HG03571 (cell line): Measurements from ENCODE around the gene PDXP.
"Not testable (repeated sequence)": the region's sequence is repeated elsewhere in the genome, so short reads cannot be mapped to it uniquely, and the experiment has no call there.

ENCODE experiments used
- ATAC-seq: cut with Tn5 transposase; IDR thresholded peaks from one replicate; pipeline ENCODE4 v1.9.1; 2021; ENCODE audit not compliant: unreplicated experiment

Gene PDXP

GRCh38 chr22:37643225-37643847 is 15.2 kb upstream of the PDXP start:
- no peak for ATAC-seq

DNA sequence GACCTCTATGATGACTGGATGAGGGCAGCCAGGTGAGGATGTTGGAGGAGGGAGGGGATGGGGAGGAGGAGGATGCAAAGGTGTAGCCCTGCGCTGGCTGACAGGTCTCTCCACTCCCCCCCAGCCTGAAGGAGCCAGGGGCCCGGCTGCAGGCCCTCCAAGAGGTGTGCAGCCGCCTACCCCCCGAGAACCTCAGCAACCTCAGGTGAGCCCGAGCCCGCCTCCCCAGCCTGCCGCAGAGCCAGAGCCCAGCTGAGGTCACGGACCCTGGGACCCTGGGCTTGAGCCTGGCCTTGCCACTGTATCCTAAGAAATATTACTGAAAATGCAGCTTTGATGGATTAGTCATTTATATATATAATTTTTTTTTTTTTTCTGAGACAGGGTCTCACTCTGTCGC is 11.2 kb upstream of the PDXP start:
- ATAC-seq: no peak

- ATAC-seq: no peak
These were observed 10.6 kb upstream of the PDXP start for GRCh38 chr22:37647928-37648327.

- ATAC-seq: no peak
These were observed 7.9 kb upstream of the PDXP start for GRCh38 chr22:37650463-37651136.

- no peak for ATAC-seq
These were observed 3.8 kb upstream of the PDXP start for GRCh38 chr22:37654563-37655251.

- ATAC-seq: no peak
These were observed 3.3 kb upstream of the PDXP start for GRCh38 chr22:37655252-37655563.

DNA sequence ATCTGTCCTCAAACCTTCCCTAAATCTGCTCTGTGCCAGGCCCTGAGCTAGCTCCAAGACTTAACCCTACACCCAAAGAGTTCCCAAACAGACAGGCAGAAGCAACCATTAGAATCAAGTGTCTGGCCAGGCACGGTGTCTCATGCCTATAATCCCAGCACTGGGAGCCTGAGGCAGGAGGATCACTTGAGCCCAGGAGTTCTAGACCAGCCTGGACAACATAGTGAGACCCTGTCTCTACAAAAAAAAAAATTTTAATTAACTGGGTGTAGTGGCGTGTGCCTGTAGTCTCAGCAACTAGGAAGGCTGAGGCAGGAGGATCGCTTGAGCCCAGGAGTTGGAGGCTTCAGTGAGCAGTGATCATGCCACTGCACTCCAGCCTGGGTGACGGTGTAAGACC is 1.9 kb upstream of the PDXP start:
- ATAC-seq: not testable (repeated sequence)

DNA sequence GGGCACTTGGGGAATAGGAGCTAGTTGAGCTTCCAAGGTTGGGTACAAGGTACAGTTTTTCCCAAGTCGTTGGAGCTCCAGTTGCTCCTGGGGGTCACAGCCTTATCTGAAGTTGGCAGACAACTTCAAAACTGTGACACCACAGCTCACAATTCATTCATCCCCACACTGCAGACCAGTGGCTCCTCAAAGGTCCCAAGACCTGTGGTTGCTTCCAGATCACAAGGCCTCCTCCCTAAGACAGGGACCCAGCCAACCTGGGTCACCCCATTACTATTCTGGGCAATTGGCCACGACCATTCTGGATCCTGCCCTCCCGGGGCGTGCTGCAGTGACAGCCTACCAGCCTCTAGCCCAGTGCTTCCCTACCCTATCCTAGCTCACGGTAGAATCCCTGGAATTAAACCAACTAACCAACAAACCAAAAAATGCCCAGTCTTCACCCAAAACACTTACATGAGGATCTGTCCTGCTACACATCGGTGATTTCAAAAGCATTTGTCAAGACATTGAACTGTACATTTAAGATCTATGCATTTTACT is 862 bp upstream of the PDXP start:
- no peak for ATAC-seq

DNA sequence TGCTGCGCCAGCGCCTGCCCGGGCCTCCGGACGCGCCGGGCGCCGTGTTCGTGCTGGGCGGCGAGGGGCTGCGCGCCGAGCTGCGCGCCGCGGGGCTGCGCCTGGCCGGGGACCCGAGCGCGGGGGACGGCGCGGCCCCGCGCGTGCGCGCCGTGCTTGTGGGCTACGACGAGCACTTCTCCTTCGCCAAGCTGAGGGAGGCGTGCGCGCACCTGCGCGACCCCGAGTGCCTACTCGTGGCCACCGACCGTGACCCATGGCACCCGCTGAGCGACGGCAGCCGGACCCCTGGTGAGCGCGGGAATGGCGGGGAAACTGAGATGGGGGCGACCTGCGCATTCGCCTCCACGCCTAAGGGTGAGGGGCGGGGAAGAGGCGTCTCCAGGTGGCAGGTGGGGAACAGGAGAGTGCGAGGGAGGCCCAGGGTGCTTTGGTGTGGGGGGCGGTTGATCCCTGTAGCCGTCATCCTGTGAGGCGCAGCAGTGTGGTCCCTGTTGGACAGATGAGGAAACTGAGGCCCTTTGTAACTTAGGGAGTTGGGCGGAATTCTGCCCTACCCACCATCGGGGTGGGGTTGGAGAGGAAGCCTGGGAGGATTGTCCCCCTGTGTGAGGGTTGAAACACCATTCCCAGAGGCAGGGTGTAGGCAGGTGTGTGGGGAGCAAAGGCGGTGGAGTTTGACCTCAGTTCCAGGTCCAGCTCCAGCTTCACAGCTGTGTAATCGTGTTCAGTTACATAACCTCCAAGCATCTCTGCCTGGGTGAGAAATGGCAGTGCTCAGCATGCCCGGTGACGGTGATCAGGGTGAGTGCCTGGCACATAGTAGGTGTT is 758 bp downstream of the PDXP start:
- no peak for ATAC-seq

DNA sequence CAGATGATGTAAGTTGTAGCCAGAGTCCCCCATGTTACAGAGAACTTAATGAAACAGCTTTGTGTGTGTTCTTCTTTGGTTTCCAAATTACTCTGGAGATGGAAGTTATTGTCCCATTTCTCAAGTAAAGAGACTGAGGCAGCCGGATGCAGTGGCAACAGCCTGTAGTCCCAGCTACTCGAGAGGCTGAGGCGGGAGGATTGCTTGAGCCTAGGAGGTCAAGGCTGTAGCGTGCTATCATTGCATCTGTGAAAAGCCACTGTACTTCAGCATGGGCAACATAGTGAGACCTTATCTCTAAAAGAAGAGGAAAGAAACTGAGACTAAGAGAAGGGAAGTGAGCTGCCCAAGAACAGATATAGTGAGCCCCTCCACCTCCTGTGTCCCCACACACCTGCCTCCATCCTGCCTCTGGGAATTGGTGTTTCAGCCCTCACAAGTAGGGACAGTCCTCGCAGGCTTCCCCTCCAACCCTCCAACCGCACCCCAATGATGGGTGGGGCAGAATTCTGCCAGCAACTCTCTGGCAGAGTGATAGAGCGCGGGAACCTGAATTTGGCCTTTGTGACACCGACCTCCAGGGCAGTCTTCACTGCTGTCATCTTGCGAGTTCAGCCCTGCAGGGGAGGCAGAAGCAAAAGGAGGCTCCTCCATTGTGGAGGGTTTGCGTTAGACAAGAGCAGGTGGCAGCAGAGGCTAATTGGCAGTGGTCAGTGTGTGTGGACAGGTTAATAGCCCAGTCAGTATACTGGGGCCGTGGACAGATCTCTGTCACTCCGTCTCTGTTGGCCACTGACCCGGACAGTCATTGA is 1.6 kb downstream of the PDXP start:
- no peak for ATAC-seq

GRCh38 chr22:37660709-37661045 is 2.2 kb downstream of the PDXP start:
- ATAC-seq: no peak

DNA sequence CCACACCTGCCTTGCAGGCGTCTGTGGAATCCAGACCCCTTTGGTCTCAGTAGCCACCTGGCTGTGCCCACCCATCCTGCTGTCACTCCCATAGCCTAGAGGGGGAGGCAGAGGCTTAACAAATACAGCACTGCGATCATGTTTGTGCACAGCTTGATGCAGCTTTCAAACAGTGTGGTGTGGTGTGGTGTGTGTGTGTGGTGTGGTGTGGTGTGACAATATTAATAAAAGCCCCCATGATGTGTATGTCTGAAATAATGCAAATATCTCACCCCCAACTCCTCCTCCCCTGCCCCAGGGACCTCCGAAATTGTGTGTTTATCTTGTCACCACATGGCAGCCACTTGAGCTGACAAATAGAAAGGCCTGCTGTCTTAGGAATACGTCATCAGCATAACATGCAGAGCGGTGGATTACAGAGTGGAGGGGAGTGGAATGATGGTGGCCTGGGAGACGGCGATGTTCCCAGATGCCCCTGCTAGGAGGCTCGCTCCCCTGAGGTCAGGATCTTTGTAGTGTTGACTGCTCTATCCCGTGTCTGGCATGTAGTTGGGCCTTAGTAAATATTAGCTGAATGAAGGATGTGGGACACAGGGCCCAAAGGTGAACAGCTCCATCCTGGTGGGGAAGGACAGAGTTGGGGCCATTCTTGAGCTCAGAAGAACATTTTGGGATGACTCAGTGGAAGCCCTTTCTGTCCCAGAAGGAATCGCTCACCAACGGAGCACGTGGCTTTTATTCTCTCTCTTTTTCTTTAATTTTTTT is 2.8 kb downstream of the PDXP start:
- no peak for ATAC-seq

- no peak for ATAC-seq
These were observed 3.5 kb downstream of the PDXP start for GRCh38 chr22:37662039-37662438.

DNA sequence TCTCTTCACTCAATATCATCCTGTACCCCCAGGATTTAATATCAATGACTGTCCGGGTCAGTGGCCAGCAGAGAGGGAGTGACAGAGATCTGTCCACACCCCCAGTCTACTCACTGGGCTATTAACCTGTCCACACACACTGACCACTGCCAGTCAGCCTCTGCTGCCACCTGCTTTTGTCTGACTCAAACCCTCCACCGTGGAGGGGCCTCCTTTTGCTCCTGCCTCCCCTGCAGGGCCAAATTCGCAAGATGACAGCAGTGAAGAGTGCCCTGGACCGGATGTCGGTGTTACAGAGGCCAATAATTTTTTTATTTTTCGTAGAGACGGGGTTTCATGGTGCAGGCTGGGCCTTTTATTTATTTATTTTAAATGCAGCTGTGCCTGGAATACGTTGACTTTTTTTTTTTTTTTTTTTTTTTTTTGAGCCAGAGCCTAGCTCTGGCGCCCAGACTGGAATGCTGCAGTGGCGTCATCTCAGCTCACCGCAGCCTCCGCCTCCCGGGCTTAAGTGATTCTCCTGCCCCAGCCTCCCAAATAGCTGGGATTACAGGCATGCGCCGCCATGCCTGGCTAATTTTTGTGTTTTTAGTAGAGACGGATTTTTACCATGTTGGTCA is 5.1 kb downstream of the PDXP start:
- ATAC-seq: no peak

DNA sequence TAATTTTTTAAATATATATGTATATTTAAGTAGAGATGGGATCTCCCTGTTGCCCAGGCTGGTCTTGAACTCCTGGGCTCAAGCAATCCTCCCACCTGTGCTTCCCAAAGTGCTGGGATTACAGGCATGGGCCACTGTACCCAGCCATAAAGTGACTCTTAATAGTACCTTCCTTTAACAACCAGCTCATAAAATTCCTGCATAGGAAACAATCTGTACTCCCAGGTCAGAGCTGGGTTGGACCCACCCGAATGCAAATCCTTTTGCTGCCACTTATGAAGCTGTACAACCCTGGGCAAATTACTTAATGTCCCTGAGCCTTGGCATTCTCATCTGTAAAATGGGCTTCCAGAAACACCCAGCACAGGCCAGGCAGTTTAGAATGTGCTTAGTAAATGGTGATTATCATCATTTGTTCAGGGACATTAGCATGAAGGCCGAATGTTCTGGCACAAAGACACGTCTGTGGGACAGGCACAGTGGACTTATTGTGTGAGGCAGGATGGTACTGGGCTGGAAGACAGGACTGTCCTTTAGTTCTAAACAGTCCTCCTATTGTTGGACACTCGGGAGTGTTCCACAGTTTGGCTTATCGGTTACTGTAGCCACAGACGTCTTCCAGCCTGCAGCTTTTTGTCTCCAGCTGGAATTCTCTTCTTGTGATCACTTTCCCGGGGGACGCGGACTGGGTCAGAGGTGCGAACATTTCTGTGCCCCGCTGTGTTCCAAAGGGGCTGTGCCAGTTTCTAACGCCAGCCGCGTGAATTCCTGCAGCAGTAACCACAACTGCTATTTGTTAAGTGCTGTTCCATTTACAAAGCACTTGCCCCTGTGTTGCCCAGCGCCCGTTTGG is 6.0 kb downstream of the PDXP start:
- ATAC-seq: no peak

GRCh38 chr22:37665487-37665886 is 7.0 kb downstream of the PDXP start:
- no peak for ATAC-seq

GRCh38 chr22:37669586-37669985 is 11.1 kb downstream of the PDXP start:
- ATAC-seq: no peak

GRCh38 chr22:37672206-37672919 is 13.8 kb downstream of the PDXP start:
- ATAC-seq: no peak
